IMR-90 (cell line): Measurements from ENCODE around the gene FAM219A. TPM values are rescaled to one million over a fixed set of nuclear protein-coding genes. Genes with fewer than 3 reads are reported as not detected.

Experiments
- ATAC-seq: fragments of 200-7000 bp; cut with Tn5 transposase; 2 replicates; pipeline ENCODE4 v1.9.1; 2020; ENCODE audit warnings: low read depth, mild to moderate bottlenecking, moderate library complexity
- BruUV-seq: library from RNA; stranded (reverse); fragments of 400-500 nt; replicated peaks from 2 replicates; lab custom pipeline; 2021; lab: Mats Ljungman, UMichigan
- CTCF ChIA-PET: fragments of 300-600 bp; formaldehyde crosslinking; extraction: SDS; loops from one replicate; lab custom pipeline; 2021; ENCODE audit warnings: antibody characterized with exemption; lab: Yijun Ruan, JAX
- POLR2A ChIA-PET: fragments of 300-600 bp; sonication (Branson Sonifier 250); formaldehyde crosslinking; loops from one replicate; lab custom pipeline; 2022; ENCODE audit warnings: antibody characterized with exemption; ENCODE audit not compliant: unreplicated experiment; lab: Charles Lee
- DNase-seq: peaks from one replicate; pipeline ENCODE4 v3.0.0; 2013
- H2AFZ ChIP-seq: replicated peaks from 2 replicates; pipeline ENCODE3; 2013; ENCODE audit warnings: low read length, mild to moderate bottlenecking; ENCODE audit not compliant: poor library complexity
- H2AK5ac ChIP-seq: 2 replicates; pipeline ENCODE4 v1.6.1; 2013; ENCODE audit warnings: low read depth, low read length, inconsistent platforms
- H2AK9ac ChIP-seq: replicated peaks from 2 replicates; pipeline ENCODE3; 2013; ENCODE audit warnings: mild to moderate bottlenecking, low read depth, low read length, moderate library complexity; ENCODE audit not compliant: poor library complexity
- H2BK120ac ChIP-seq: 2 replicates; pipeline ENCODE4 v1.6.1; 2013; ENCODE audit warnings: low read depth, low read length, inconsistent platforms
- H2BK15ac ChIP-seq: 3 replicates; pipeline ENCODE4 v1.6.1; 2013; ENCODE audit warnings: low read depth, low read length, inconsistent platforms
- H2BK20ac ChIP-seq: 2 replicates; pipeline ENCODE4 v1.6.1; 2013; ENCODE audit warnings: low read depth, mild to moderate bottlenecking, inconsistent platforms, low read length, moderate library complexity
- H2BK5ac ChIP-seq: 2 replicates; pipeline ENCODE4 v1.6.1; 2013; ENCODE audit warnings: mild to moderate bottlenecking, low read depth, low read length, inconsistent platforms; ENCODE audit not compliant: poor library complexity, severe bottlenecking
- H3K14ac ChIP-seq: replicated peaks from 2 replicates; pipeline ENCODE4 v1.6.1; 2013; ENCODE audit warnings: low read depth, low read length, inconsistent platforms
- H3K18ac ChIP-seq: 2 replicates; pipeline ENCODE4 v1.6.1; 2013; ENCODE audit warnings: low read depth, low read length, control low read depth
- H3K23ac ChIP-seq: 2 replicates; pipeline ENCODE4 v1.6.1; 2013; ENCODE audit warnings: low read depth, low read length, inconsistent platforms
- H3K27ac ChIP-seq: 2 replicates; pipeline ENCODE4 v1.5.1; 2013; ENCODE audit warnings: mild to moderate bottlenecking, control low read depth, low read length; ENCODE audit not compliant: insufficient read depth
- H3K27me3 ChIP-seq: 2 replicates; pipeline ENCODE4 v1.6.1; 2013; ENCODE audit warnings: low read length; ENCODE audit not compliant: control insufficient read depth, insufficient read depth
- H3K36me3 ChIP-seq: 2 replicates; pipeline ENCODE4 v1.6.1; 2013; ENCODE audit warnings: low read length, mixed read lengths; ENCODE audit not compliant: control insufficient read depth, insufficient read depth
- H3K4ac ChIP-seq: 2 replicates; pipeline ENCODE4 v1.6.1; 2013; ENCODE audit warnings: low read depth, low read length, inconsistent platforms
- H3K4me1 ChIP-seq: 2 replicates; pipeline ENCODE4 v1.6.1; 2013; ENCODE audit warnings: low read length, mixed read lengths; ENCODE audit not compliant: control insufficient read depth, insufficient read depth
- H3K4me2 ChIP-seq: 2 replicates; pipeline ENCODE4 v1.6.1; 2013; ENCODE audit warnings: low read depth, mild to moderate bottlenecking, control low read depth, low read length, moderate library complexity
- H3K4me3 ChIP-seq: 2 replicates; pipeline ENCODE4 v1.5.1; 2013; ENCODE audit warnings: low read depth, mild to moderate bottlenecking, control low read depth, low read length, moderate library complexity; ENCODE audit not compliant: insufficient read depth
- H3K56ac ChIP-seq: 2 replicates; pipeline ENCODE4 v1.6.1; 2013; ENCODE audit warnings: low read length, inconsistent platforms; ENCODE audit not compliant: insufficient read depth; ENCODE audit errors: extremely low read depth
- H3K79me1 ChIP-seq, 2 experiments: 2 replicates each; pipeline ENCODE4 v1.6.1; 2013; ENCODE audit warnings: low read length in 2 of 2, inconsistent platforms in 1 of 2, low read depth in 1 of 2
- H3K9ac ChIP-seq: 2 replicates; pipeline ENCODE4 v1.6.1; 2013; ENCODE audit warnings: low read depth, low read length, control low read depth
- H3K9me1 ChIP-seq: 2 replicates; pipeline ENCODE4 v1.6.1; 2013; ENCODE audit warnings: low read length, inconsistent platforms; ENCODE audit not compliant: insufficient read depth
- H3K9me3 ChIP-seq: 2 replicates; pipeline ENCODE4 v1.6.1; 2013; ENCODE audit warnings: low read length; ENCODE audit not compliant: control insufficient read depth, insufficient read depth
- H4K20me1 ChIP-seq: 2 replicates; pipeline ENCODE4 v1.6.1; 2013; ENCODE audit warnings: low read length, inconsistent platforms; ENCODE audit not compliant: insufficient read depth
- H4K5ac ChIP-seq: 2 replicates; pipeline ENCODE4 v1.6.1; 2013; ENCODE audit warnings: mild to moderate bottlenecking, low read depth, low read length, control low read depth
- H4K8ac ChIP-seq, 2 experiments: 2 replicates each; pipeline ENCODE4 v1.6.1; 2013; ENCODE audit warnings: low read depth in 2 of 2, low read length in 2 of 2, control low read depth in 1 of 2, inconsistent platforms in 1 of 2
- H4K91ac ChIP-seq: 2 replicates; pipeline ENCODE4 v1.6.1; 2013; ENCODE audit warnings: low read depth, low read length, inconsistent platforms; ENCODE audit not compliant: insufficient read depth
- CEBPB ChIP-seq: IDR thresholded peaks from 2 replicates; pipeline ENCODE4 v1.6.1; 2012; ENCODE audit warnings: low read depth, low read length, improper control_type of control experiment
- CHD1 ChIP-seq: IDR thresholded peaks from 2 replicates; pipeline ENCODE4 v1.6.1; 2012; ENCODE audit warnings: low read depth, low read length, improper control_type of control experiment
- ELK1 ChIP-seq: fragments of 150-350 bp; IDR thresholded peaks from 2 replicates; pipeline ENCODE4 v1.6.1; 2016; ENCODE audit warnings: low read depth, mild to moderate bottlenecking, low read length, moderate library complexity, borderline replicate concordance
- FOS ChIP-seq: fragments of 150-350 bp; IDR thresholded peaks from 2 replicates; pipeline ENCODE4 v1.6.1; 2016; ENCODE audit warnings: low read depth, low read length
- MAFK ChIP-seq: IDR thresholded peaks from 2 replicates; pipeline ENCODE4 v1.6.1; 2012; ENCODE audit warnings: low read depth, low read length, improper control_type of control experiment
- MXI1 ChIP-seq: IDR thresholded peaks from 2 replicates; pipeline ENCODE4 v1.6.1; 2012; ENCODE audit warnings: low read depth, mild to moderate bottlenecking, low read length, moderate library complexity, borderline replicate concordance
- NFE2L2 ChIP-seq: fragments of 150-350 bp; IDR thresholded peaks from 2 replicates; pipeline ENCODE4 v1.6.1; 2016; ENCODE audit warnings: low read depth, mild to moderate bottlenecking, low read length
- POLR2A ChIP-seq: IDR thresholded peaks from 2 replicates; pipeline ENCODE4 v1.6.1; 2012; ENCODE audit warnings: mild to moderate bottlenecking, low read depth, low read length
- RCOR1 ChIP-seq: IDR thresholded peaks from 2 replicates; pipeline ENCODE4 v1.6.1; 2012; ENCODE audit warnings: mild to moderate bottlenecking, low read length, improper control_type of control experiment; ENCODE audit not compliant: insufficient replicate concordance
- WGBS, 2 experiments: methylation state at CpG; one replicate each; pipeline versions ENCODE4 v1.1.5 to v1.1.7; 2013; ENCODE audit warnings: missing lambda C conversion rate in 2 of 2; ENCODE audit not compliant: insufficient read length in 1 of 2; ENCODE audit errors: extremely low coverage in 2 of 2; 5-methylcytosine and 5-hydroxymethylcytosine counted together
- dilution Hi-C: fragments of 300-500 bp; cut with HindIII; formaldehyde crosslinking; loops from one replicate; pipeline ENCODE4 v1.14.3; 2018; ENCODE audit warnings: low sequenced_read_pairs; ENCODE audit not compliant: unreplicated experiment
- in situ Hi-C: fragments of 300-500 bp; cut with MboI; formaldehyde crosslinking; loops from 3 replicates; pipeline ENCODE4 v1.14.3; 2019; ENCODE audit warnings: low sequenced_read_pairs, inconsistent platforms, mixed read lengths
- intact Hi-C: fragments of 100-400 bp; cut with micrococcal nuclease; formaldehyde crosslinking; loops from 2 replicates; pipeline ENCODE4 v1.10.0; 2022
- polyA plus RNA-seq, 3 experiments: library from polyadenylated mRNA; depleted of rRNA; stranded (reverse); fragments of >200 nt; gene quantifications; 2 replicates each; pipeline ENCODE4 v1.2.3, GENCODE V29; 2012; ENCODE audit warnings: low replicate concordance in 1 of 3
- total RNA-seq: library from RNA; depleted of rRNA; stranded (reverse); fragments of >200 nt; gene quantifications from 2 replicates; pipeline ENCODE4 v1.2.3, GENCODE V29; 2012
- TF ChIP-seq, protein P1 (sequence below): fragments of 150-350 bp; IDR thresholded peaks from 2 replicates; pipeline ENCODE4 v1.6.1; 2017; ENCODE audit warnings: mild to moderate bottlenecking, antibody characterized with exemption, low read length, low read depth
- TF ChIP-seq, protein P2 (sequence below): conservative IDR thresholded peaks from 2 replicates; pipeline ENCODE4 v1.5.1; 2012; ENCODE audit warnings: mild to moderate bottlenecking, low read depth, low read length, improper control_type of control experiment

The FAM219A gene
- total and polyA plus RNA-seq, 2 of the 4 experiments (the other 2 are of a cell fraction): 4.8 to 20.8 TPM

- H3K9me1 ChIP-seq: peaks cover 8% of the 10 kb centered on the region; the same call in 1 of the 2 replicates
- no peak overlapping the region for H3K14ac ChIP-seq
- peaks cover 2% of the 10 kb centered on the region; the same call in 1 of the 2 replicates for H3K4me1 ChIP-seq
- H2BK120ac ChIP-seq: no peak overlapping the region
- no peaks in the 10 kb centered on the region for H3K79me1 ChIP-seq
- ChIA-PET CTCF (no interaction called here), POLR2A (no interaction called here)
- no peak overlapping the region for H3K4me3 ChIP-seq
- TF ChIP-seq, protein P1, sequence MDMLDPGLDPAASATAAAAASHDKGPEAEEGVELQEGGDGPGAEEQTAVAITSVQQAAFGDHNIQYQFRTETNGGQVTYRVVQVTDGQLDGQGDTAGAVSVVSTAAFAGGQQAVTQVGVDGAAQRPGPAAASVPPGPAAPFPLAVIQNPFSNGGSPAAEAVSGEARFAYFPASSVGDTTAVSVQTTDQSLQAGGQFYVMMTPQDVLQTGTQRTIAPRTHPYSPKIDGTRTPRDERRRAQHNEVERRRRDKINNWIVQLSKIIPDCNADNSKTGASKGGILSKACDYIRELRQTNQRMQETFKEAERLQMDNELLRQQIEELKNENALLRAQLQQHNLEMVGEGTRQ: no peak
- TF ChIP-seq POLR2A (no peak), MAFK (no peak), RCOR1 (no peak), FOS (no peak), CHD1 (no peak), CEBPB (no peak), MXI1 (no peak), NFE2L2 (no peak), ELK1 (no peak)
- TF ChIP-seq, protein P2, sequence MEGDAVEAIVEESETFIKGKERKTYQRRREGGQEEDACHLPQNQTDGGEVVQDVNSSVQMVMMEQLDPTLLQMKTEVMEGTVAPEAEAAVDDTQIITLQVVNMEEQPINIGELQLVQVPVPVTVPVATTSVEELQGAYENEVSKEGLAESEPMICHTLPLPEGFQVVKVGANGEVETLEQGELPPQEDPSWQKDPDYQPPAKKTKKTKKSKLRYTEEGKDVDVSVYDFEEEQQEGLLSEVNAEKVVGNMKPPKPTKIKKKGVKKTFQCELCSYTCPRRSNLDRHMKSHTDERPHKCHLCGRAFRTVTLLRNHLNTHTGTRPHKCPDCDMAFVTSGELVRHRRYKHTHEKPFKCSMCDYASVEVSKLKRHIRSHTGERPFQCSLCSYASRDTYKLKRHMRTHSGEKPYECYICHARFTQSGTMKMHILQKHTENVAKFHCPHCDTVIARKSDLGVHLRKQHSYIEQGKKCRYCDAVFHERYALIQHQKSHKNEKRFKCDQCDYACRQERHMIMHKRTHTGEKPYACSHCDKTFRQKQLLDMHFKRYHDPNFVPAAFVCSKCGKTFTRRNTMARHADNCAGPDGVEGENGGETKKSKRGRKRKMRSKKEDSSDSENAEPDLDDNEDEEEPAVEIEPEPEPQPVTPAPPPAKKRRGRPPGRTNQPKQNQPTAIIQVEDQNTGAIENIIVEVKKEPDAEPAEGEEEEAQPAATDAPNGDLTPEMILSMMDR: no peak
- H4K5ac ChIP-seq: no peak overlapping the region
- peaks cover 26% of the 10 kb centered on the region; the same call in 1 of the 2 replicates for H3K27me3 ChIP-seq
- H4K91ac ChIP-seq: no peak overlapping the region
- no peaks in the 10 kb centered on the region; the same call in 1 of the 2 replicates for H4K20me1 ChIP-seq
- H3K9me3 ChIP-seq: peaks cover 12% of the 10 kb centered on the region; the same call in 1 of the 2 replicates
- peaks cover 3% of the 10 kb centered on the region; the same call in 1 of the 2 replicates for H3K36me3 ChIP-seq
- no peak overlapping the region for H3K4me2 ChIP-seq
- H3K27ac ChIP-seq: no peak overlapping the region
- no peak overlapping the region for H2AK5ac ChIP-seq
- DNase-seq (no peak), ATAC-seq (no peak)
- no peak overlapping the region for H3K18ac ChIP-seq
- 34% methylated on average over 15 of the region's 41 CpGs; no CpG with 5 or more reads in 1 of the 2 experiments for WGBS, 2 experiments
- peak overlapping the region; percentile 58 for H2AFZ ChIP-seq
- no peak overlapping the region for H3K56ac ChIP-seq
- H2BK15ac ChIP-seq: no peak overlapping the region
- in situ Hi-C loops: no loop called here
- H3K23ac ChIP-seq: no peak overlapping the region
- H3K4ac ChIP-seq: no peak overlapping the region
- no TSS peak for BruUV-seq
- H2AK9ac ChIP-seq: no peak overlapping the region
- no peak overlapping the region for H2BK5ac ChIP-seq
- intact Hi-C loops: no loop called here
- H3K9ac ChIP-seq: no peak overlapping the region
- H4K8ac ChIP-seq: no peak overlapping the region
- H2BK20ac ChIP-seq: no peak overlapping the region
- dilution Hi-C loops: no loop called here
Measured at GRCh38 chr9:34372467-34373011, 85.8 kb downstream of the FAM219A start.
